ENCODE data around the gene PEF1. TPM values are rescaled to one million over a fixed set of nuclear protein-coding genes. Genes with fewer than 3 reads are reported as not detected.

The PEF1 gene
- total and polyA plus RNA-seq, 2 donors (not counting 3 experiments of a cell fraction or from before 2014, with no cell fraction given), result 73.3 to 161 TPM

DNA sequence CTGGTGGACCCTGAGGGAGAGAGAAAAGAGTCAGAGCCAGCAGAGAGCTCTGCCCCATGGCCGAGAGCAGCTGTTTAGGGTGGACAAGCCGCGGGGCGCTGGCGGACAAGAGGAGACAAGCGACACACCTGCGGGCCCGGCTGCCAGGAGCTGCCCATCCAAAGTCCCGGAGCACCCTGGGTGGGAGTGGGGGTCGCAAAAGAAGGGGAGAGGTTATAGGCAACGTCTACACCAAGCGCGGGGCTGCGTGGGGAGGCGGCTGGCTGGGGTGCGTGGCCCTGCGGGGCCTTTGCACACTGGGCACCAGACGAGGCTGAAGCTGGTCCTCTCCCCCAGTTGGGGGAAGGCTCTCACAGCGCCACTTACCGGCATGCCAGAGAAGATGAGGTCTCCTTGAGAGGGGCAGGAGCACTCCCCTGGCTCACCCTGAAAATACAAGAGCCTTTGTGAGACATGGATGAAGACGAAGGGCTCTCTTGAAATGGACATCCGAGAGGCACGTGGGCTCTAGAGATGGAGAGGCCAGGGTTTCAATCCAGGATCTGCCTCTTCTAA lies 35.1 kb upstream of the PEF1 start:
- Histone ChIP-seq H3K9me1 (replicated peaks; ENCODE audit: control insufficient read depth, extremely low read depth, insufficient read depth, low read length) (no peaks in the 10 kb centered on the region), H4K20me1 (replicated peaks; ENCODE audit: control insufficient read depth, extremely low read depth, insufficient read depth, low read length) (no peaks in the 10 kb centered on the region), H3K27ac (ENCODE audit: insufficient read depth, low read depth, low read length) (no peak overlapping the region), H3K79me2 (ENCODE audit: control insufficient read depth, insufficient read depth, low read length) (no peaks in the 10 kb centered on the region), H3K9me3 (replicated peaks; ENCODE audit: control insufficient read depth, insufficient read depth, low read length) (no peaks in the 10 kb centered on the region), H3K27me3 (ENCODE audit: control insufficient read depth in 2 of 2, insufficient read depth in 2 of 2, low read length in 2 of 2) (no peaks in the 10 kb centered on the region), H3K4me3 (replicated peaks in 1 of 3; ENCODE audit: insufficient read depth in 1 of 3, low read depth in 1 of 3, low read length in 3 of 3) (no peak overlapping the region), H3K4me1 (ENCODE audit: control insufficient read depth, extremely low read depth, insufficient read depth, low read length) (peaks cover 19% of the 10 kb centered on the region), H2AFZ (ENCODE audit: low read depth, low read length) (no peak overlapping the region), H3K4me2 (ENCODE audit: insufficient read depth, low read length) (no peak overlapping the region), H3K36me3 (ENCODE audit: control insufficient read depth in 2 of 2, extremely low read depth in 1 of 2, insufficient read depth in 2 of 2, low read length in 2 of 2) (no peaks in the 10 kb centered on the region), H3K9ac (replicated peaks; ENCODE audit: extremely low read depth, insufficient read depth, low read length) (no peak overlapping the region)
- FAIRE-seq, result no peak
- no TSS peak for BruUV-seq (replicated peaks)
- POLR2A ChIA-PET, result no interaction called here
- DNase-seq (ENCODE audit: low read depth, low spot score), result no peak
- dilution Hi-C loops (cut with MboI; ENCODE audit: extremely low pct_ligation_motif_present, low sequenced_read_pairs), result no loop called here
- intact Hi-C loops (cut with micrococcal nuclease), result no loop called here
- no peak for TF ChIP-seq FOS (IDR thresholded peaks at IDR 0.05; ENCODE audit: borderline replicate concordance, insufficient read depth, low read length)
- TF ChIP-seq EZH2 (IDR thresholded peaks at IDR 0.05; ENCODE audit: borderline replicate concordance, low read depth, low read length, severe bottlenecking), result no peak
- no peak for TF ChIP-seq CTCF (IDR thresholded peaks at IDR 0.05; ENCODE audit: extremely low read depth in 1 of 2, insufficient read depth in 1 of 2, low read depth in 1 of 2, low read length in 2 of 2)
- TF ChIP-seq POLR2A (IDR thresholded peaks at IDR 0.05; ENCODE audit: low read depth, low read length), result no peak
- no peak for TF ChIP-seq GATA2 (IDR thresholded peaks at IDR 0.05; ENCODE audit: insufficient read depth, insufficient read length, low read depth, low read length)
- TF ChIP-seq MYC (IDR thresholded peaks at IDR 0.05; ENCODE audit: low read depth, low read length), result no peak
- TF ChIP-seq JUN (IDR thresholded peaks at IDR 0.05; ENCODE audit: borderline replicate concordance, insufficient read depth, insufficient read length, low read depth), result no peak
- TF ChIP-seq POLR2AphosphoS5 (IDR thresholded peaks at IDR 0.05; ENCODE audit: insufficient read depth, low read depth, low read length), result no peak
- CTCF ChIA-PET, result interaction anchor here (0.6 to 1.5 kb wide), 4 partner anchors 9 to 109 kb away, joined by 3 to 5 read pairs (median 4); no protein-coding TSS in a partner anchor
